IPS-18c (cell line): ENCODE measurements around the gene ADAM10.

Experiments
- H3K4me3 ChIP-seq: 2 replicates; pipeline ENCODE4 v1.7.0; 2013; ENCODE audit warnings: low read depth, mild to moderate bottlenecking, low read length, moderate library complexity; ENCODE audit not compliant: insufficient read depth
- H3K9me3 ChIP-seq: one replicate; pipeline ENCODE4 v1.6.1; 2013; ENCODE audit warnings: mild to moderate bottlenecking, low read length, moderate library complexity; ENCODE audit not compliant: control insufficient read depth, insufficient read depth

ADAM10 gene

DNA sequence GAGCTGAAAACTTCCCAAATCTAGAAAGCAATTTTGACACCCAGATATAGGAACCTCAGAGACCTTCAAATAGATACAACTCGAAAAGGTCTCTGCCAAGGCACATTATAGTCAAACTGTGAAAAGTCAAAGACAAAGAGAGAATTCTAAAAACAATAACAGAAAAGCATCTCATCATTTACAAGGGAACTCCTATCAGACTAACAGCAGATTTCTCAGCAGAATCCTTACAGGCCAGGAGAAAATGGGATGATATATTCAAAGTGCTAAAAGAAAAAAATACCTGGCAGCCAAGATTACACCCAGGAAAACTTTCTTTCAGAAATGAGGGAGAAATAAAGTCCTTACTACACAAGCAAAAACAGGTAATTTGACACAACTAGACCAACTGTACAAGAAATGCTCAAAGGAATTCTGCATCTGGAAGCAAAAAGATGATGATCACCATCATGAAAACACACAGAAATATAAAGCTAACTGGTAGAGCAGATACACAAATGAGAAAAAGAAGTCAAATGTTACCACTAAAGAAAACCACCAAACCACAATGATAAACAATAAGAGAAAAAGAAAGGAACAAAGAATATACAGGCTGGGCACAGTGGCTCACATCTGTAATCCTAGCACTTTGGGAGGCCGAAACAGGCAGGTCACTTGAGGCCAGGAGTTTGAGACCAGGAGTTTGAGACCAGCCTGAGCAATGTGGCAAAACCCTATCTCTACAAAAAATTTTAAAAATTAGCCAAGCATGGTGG, 50.4 kb downstream of the ADAM10 start:
- Histone ChIP-seq H3K4me3 (no peak overlapping the region), H3K9me3 (no peaks in the 10 kb centered on the region)

DNA sequence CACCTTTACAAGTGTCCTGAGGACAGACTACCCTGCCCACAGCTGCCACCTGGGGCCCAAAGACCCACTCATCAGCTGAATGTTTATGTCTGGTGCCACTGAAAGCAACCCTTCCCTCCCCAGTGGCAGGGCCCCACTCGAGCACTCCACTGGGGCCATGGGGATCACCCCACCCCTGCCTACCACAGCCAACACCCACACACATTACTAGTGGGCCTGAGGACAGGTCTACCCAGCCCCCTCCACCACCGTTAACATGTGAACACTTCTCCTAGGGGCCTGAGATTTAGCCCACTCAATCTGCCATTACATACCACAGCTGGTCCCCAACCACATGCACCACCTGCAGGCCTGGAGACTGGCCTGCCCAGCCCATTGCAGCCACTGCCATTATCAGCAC, 52.3 kb downstream of the ADAM10 start:
- no peak overlapping the region for H3K4me3 ChIP-seq
- H3K9me3 ChIP-seq: no peaks in the 10 kb centered on the region

DNA sequence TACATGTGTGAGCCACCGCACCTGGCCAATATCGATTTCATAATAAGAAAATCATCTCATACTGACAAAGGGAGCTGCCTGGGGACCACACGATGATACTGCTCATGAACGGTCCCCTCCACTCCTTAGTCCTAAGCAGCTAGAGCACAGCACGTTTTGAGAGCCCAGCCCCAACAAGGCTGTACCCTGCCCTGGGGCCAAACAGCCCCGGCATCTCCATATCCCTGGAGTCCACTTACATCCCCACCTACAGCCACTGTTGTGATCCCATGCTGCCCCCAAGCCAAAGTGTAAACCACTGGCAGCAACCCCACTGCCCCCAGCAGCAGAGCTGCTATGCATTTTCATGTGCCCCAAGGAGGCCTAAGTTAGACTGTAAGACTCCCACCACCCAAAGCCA, 52.8 kb downstream of the ADAM10 start:
- H3K4me3 ChIP-seq: no peak overlapping the region

DNA sequence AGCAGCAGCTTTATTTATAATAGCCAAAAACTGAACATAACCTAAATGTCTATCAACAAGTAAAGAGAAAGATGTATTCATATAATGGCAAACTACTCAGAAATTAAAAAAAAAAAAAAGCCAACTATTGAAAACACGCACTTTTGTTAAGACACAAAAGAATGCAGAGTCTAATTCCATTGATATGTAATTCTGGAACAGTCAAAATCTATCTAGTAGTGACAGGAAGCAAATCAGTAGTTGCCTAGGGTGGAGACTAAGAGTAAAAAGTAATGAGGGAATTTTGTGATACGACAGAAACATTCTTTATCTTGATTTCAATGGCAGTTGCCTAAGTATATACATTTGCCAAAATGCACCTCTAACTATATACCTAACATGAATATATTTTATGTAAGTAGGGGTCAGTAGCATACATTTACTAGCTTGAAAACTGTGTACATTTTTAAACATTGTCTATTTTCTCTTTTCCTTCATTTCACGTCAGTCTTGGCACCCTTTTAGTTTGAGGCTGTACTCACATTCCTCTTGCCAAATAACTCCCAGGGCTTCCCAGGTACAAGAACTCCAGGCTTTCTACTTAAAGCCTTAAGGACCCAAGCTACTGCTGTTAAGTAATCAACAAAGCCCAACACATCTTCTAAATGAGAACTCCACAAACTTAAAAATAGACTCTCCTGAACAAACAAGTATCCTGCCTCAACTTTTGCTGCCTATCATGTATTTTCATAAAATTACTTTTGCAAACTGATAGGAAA, 54.7 kb downstream of the ADAM10 start:
- Histone ChIP-seq H3K4me3 (no peak overlapping the region), H3K9me3 (no peaks in the 10 kb centered on the region)

More for the DNA sequence above, 52.8 kb downstream of the ADAM10 start:
- H3K9me3 ChIP-seq: no peaks in the 10 kb centered on the region

DNA sequence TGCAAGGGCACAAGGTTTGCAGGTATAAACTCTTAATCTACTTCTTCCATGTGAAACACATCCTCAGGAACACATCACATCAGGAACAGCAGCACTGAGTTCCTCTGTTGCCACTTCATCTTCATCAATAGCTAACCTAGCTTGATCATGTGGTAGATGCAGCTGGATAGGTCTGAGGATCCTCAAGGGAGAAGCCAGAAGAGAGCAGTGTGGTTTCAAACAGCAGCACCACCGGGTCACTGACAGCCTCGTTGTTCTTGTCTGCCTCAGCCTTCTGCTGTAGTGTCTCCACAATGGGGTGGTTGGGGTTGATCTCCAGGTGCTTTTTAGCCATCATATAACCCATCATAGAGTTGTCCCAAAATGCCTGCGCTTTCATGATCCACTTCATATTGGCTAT, 58.8 kb downstream of the ADAM10 start:
- Histone ChIP-seq H3K4me3 (no peak overlapping the region), H3K9me3 (no peaks in the 10 kb centered on the region)

DNA sequence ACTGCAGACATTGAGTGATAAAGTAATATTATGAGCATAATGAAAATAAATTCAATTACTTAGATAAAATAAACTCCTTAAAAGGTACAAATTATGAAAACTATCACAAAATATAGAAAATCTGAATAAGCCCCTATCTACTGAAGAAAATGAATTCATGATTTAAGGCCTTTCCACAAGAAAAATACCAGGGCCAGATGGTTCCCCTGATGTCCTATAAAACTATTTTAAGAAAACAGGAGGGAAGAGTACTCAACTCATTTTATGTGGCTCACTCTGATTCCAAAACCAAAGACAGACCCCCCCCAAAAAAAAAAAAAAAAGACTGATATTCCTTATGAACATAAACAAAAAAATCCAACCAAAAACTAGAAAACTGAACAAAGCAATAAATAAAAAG, 59.9 kb downstream of the ADAM10 start:
- Histone ChIP-seq H3K4me3 (no peak overlapping the region), H3K9me3 (no peaks in the 10 kb centered on the region)

DNA sequence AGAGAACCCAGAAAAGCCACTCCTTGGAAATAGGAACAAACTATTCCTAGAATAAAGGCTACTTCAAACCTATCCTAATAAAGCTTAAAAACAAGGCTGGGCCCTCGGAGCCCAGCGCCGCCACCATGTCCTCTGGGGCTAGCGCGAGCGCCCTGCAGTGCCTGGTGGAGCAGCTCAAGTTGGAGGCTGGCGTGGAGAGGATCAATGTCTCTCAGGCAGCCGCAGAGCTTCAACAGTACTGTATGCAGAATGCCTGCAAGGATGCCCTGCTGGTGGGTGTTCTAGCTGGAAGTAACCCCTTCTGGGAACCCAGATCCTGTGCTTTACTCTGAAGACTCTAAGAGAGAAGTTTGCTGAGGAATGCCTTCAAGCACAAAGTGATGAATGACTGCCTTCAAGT, 63.2 kb downstream of the ADAM10 start:
- Histone ChIP-seq H3K9me3 (no peaks in the 10 kb centered on the region), H3K4me3 (no peak overlapping the region)

DNA sequence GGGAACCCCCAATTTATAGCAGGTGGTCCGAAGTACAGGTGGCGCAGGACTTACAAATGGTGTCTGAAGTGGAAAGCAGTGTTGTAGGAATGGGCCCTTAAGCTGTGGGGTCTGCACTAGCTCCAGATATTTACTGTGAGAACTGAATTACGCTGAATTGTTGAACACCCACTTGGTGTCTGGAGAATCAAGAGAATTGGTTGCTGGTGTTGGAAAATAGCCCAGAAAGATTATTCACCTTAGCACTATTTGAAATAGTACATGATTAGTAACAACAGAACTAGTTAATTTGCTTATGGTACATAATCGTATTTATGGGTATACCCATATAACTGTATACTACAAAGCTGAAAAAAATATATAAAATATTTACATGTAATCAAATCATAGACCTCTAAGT, 64.8 kb downstream of the ADAM10 start:
- no peak overlapping the region for H3K4me3 ChIP-seq

DNA sequence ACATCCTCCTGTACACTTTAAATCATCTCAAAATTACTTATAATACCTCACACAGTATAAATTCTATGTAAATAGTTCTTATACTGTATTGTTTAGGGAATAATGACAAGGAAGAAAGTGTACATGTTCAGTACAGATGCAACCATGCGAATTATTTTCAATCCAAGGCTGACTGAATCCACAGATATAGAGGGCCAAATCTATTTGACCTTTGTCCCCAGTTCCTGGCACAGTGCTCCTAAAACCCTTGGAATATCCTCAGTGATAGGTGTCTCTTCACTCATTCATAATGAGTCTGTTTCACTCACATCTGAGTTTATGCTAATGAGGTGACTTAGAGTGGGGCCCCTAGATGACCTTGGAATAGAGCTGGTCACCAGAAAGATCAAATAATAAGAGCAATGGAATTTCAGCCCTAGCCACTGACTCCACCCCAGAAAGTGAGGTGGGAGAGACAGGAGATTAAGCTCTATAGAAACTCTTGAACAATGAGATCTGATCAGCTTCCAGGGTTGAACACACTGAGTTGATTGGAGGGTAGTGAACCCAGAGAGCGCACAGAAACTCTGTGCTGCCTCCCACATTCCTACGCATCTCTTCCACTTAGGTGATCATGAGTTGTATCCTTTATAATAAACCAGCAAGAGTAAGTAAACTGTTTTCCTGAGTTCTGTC, 65.3 kb downstream of the ADAM10 start:
- no peak overlapping the region for H3K4me3 ChIP-seq
- H3K9me3 ChIP-seq: no peaks in the 10 kb centered on the region

More for the DNA sequence above, 64.8 kb downstream of the ADAM10 start:
- no peaks in the 10 kb centered on the region for H3K9me3 ChIP-seq

DNA sequence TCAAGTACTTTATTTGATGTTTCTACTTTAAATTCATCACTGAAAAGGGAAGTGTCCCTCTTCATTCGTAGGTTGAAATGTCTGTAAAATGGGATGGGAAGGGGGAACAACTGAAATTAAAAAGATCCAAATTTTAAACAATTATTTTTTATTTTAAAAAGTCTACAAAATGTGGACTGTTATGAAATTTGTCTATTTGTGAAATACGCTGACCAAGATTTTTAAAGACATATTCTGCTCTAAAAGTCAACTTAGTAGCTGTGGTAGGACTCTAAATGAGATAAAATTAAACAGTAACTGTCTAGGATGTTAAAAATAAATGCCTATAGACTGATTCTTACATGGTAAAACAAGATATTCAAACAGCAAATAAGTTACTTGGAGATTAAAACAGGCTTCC, 67.3 kb downstream of the ADAM10 start:
- H3K9me3 ChIP-seq: no peaks in the 10 kb centered on the region
- no peak overlapping the region for H3K4me3 ChIP-seq

DNA sequence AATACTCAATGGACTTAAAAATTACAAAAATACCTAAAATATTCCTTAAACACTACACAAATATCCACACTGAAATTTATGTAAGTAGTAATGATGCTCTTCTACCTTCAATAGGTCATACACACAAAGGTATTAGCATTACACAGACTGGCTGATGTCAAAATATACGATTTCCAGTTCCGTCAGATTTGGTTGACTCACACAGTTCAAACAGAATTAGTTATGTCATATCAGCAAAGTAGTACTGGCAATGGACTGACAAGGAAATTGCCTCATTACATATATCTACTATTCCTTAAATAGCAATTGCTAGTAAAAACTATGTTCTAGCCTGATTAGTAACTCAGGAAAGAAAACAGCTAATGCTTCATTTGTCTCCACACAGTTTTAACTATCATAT, 70.8 kb downstream of the ADAM10 start:
- H3K9me3 ChIP-seq: no peaks in the 10 kb centered on the region
- no peak overlapping the region for H3K4me3 ChIP-seq

DNA sequence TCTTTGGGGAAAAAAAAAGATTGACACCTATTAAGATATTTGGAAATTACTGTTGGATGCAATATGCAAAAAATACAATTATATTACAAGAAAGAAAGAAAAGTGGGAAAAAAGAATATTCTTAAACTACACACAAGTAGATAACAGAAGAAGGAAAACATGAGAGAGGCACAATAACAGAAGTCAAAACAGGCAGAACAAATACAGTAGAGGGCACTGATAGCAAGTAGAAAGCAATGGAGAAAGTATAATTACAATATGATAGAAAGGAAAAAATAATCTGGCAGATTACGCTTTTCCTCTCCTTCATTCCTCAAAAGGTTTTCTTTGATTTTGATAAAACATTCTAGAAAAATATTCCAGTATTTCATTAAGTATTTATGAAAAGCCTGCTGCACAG, 72.1 kb downstream of the ADAM10 start:
- H3K9me3 ChIP-seq: no peaks in the 10 kb centered on the region
- no peak overlapping the region for H3K4me3 ChIP-seq

DNA sequence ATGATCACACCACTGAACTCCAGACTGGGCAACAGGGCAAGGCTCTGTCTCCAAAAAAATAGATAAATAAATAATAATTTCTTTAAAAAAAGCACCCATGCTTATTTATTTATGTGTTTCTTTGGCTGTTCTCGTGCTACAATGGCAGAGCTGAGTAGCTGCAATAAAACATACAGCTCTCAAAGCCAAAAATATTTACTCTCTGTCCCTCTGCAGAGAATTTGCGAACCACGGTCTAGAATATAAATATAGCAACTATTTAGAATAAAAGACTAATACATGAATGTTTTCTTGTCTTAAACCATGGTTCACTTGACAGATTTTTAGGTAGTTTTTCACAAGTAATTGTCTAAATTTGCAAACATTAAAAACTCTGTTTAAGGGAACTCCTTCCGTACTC, 72.7 kb downstream of the ADAM10 start:
- H3K9me3 ChIP-seq: no peaks in the 10 kb centered on the region
- H3K4me3 ChIP-seq: no peak overlapping the region

DNA sequence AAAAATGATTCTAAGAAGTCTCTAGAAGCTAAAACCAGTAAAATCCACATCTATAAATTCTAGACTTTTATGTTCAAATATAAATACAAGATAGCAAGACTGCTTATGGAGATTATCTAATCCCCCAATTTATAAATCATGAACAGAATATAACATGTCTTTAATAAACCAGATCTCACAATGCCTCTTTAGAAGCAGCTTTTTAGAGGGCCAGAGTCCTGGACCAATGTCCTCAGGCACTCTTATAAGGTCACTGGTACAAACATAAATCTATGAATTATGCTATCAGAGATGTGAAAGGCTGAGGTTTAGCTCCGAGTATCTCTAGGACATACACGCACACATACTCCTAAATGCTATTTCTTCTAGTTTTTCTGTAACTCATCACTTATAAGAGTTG, 78.3 kb downstream of the ADAM10 start:
- Histone ChIP-seq H3K9me3 (no peaks in the 10 kb centered on the region), H3K4me3 (no peak overlapping the region)

DNA sequence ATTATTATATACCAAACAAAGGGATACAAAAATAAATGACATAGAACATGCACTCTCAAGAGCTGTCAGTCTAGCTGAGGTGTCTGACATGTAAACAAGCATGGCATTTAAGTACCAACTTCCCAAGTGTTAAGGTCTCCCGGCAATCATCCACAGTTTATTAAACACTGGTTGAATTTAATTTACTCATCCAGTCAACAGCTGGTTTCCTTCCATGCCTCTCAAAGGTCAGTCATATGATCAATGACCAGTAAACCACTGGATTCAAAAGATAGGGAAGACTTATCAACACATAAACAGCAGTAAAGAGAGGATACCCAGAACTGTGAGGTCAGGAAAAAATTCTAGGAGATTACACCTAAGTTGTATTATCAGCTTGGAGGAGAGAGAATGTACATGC, 80.4 kb downstream of the ADAM10 start:
- no peaks in the 10 kb centered on the region for H3K9me3 ChIP-seq
- H3K4me3 ChIP-seq: no peak overlapping the region

DNA sequence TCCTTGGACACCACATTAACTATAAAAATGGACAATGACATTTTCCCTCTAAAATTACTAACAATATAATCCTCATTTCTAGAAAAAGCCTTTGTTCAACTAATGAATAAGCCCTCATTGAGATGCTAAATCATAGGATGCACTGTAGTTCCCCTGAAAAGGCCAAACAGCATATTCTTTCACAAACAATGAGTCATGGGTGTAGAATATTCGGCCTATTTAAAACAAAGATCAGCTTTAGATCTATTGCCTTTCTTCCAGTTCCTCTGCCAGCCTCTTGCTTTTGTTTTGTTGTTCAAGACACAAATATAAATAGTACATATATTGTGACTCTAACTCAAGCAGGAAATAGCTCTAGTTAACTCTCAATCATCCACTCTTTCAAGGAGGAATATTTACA, 82.5 kb downstream of the ADAM10 start:
- H3K4me3 ChIP-seq: no peak overlapping the region
- no peaks in the 10 kb centered on the region for H3K9me3 ChIP-seq

DNA sequence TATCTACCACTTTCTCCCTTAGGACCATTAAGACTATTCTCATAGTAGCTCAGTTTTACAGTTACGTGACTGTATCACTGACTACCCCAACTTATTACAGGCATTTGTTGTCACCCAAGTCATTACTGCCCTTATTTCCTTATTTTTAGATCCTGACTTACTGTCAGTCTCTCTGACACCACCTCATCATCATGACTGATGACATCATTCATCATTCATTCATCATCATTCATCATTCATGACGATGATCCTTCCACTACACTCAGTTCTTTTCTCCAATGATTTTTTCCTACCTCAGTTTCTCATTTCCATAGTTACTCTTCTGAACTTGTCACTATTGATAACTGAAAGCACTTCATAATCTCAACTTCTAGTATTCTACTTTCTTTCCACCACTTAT, 83.8 kb downstream of the ADAM10 start:
- Histone ChIP-seq H3K4me3 (no peak overlapping the region), H3K9me3 (no peaks in the 10 kb centered on the region)

DNA sequence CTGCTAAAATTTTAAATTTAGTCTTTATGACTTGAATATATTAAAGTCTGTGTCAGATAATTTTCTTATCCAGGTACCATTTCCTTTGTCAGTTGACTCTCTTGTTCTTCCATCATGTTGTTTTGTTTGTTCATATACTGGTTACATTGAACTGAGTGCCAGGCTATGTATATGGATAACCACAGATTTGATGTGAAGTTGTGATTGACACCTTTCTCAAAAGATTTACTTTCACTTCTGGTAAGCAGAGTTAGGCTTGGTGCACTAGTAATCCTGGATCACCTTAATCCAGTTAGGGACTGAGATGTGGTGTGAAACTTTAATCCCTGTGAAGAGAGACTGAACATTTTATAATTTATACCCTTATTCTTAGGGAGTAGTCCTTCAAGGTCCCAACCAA, 99.4 kb downstream of the ADAM10 start:
- H3K4me3 ChIP-seq: no peak overlapping the region
- H3K9me3 ChIP-seq: no peaks in the 10 kb centered on the region
